Midbrain (tissue), 1 donor: ENCODE results near the gene TCERG1L.
"Not testable (repeated sequence)": the region's sequence is repeated elsewhere in the genome, so short reads cannot be mapped to it uniquely, and the experiment has no call there.

Source experiments
- DNase-seq: peaks from one replicate; lab custom pipeline; 2025; lab: John Stamatoyannopoulos, UW

TCERG1L gene

DNA sequence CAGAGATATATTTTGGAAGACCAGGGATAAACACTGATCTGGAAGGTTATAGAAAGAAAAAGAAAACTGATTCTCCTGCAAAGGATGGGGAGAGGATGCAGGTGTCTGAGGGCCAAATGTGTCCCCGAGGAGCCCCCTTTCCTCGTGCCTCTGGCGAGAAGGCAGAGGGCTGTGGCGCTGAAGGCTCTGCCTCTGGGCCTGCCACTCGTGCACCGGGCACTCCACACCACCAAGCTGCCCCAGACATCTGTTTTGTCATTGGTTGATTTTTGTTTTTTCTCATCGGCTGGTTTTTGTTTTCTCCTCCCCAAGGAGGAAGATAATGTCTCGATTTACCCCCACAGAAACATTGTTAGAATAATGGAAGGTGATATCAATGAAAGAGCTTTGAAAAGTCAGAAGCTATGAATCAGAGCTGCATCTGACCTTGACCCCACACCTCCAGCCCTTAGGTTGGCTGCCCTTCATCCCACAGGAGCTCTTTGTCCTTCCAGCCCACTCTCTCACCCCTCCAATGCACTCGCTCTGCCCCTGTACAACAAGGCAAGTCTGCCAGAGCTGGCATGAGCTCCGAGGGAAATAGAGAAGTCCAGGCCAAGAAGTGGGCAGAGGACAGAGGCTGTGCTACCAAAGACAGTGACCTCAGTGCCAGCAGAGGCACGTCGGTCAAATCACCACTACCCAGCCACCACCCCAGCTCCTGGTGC, 124.8 kb downstream of the TCERG1L start:
- no peak for DNase-seq

DNA sequence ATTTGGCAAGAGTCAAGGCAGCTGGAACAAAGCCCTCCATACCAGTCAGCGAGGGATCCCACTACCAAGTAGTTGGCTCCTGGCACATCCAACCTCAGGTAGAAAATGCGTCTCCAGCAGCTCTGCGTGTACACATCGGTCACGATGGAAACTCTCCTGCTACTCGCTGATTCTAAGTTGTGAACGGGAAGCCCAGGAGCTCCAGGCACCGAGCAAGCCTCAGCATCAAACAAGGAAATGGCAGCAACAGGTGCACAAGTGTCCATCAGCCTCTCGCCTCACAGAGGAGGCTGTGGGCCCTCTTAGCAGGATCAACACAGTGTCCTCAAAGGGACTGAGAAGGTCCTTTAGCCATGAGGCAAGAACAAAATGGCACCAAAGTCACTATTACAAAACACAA, 127.0 kb downstream of the TCERG1L start:
- no peak for DNase-seq

DNA sequence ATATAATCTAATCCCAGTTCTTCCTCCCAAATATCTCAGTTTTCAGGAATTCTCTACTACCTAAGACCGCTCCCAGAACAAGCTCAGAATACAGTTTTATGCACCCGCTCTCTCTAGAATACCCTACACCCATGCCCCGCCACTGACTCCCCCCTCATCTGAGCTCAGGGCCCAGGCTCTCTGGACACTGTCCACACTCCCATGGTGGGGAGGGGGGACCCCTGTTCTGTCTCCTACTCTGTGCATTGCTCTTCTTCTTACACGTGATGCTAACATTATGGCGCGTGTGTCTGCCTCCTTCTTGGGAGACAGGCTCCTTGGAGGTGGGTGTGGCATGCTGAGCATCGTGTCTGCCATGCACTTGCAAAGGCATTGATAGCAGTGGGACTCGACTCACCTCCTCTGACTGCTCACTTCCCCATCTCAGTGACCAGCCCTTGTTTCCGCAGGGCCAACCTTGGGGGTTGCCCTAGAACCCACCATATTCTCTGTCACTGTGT, 127.9 kb downstream of the TCERG1L start:
- DNase-seq, result no peak

DNA sequence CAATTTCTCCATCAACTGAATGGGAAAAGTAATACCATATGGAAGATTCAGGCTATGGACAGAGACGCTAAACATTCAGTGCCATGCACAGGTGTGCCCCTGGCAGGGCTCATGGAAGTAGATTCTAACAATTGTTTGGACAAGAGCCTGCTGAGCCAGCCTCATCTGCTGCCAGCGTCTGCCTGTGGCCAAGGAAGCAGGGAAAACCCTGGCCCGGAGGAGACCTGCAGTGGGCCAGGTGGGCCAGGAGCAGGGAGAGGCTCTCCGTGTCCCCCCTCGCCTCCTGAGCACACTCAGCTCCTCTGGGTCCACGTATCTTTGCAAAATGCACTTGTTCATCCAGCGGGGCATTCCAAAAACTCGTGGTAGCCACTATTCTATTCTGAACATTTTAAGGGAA, 130.1 kb downstream of the TCERG1L start:
- no peak for DNase-seq

DNA sequence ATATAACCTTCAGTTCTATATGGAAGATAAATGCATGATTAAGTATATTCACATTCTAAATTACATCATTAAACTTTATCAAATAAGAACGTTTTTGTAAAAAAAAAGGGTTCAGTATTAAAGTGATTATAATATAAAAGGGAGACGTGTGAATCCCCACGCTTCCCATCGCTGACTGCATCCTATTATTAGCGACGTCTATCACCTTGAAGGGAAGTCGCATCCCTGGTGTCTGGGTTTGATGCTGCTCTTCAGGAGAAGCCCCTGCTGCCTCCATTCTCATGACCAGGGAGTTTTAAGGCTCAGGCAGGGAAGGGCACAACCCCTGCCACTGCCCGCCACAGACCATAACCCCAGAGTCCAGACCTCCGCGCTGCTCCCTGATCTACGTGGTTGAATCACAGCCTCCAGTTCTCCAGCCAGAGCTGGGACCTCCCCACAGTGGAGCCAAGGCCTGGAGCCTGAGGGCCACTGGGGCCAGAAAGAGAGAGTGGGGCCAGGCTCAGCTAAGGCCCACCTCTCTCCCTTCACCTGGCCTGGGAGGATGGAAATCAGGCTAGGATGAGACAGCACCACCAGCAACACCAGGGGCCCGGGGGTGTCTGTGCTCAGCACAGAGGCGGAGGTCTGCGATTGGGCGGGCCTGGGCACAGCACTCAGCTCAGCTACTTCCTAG, 130.6 kb downstream of the TCERG1L start:
- DNase-seq, result no peak

DNA sequence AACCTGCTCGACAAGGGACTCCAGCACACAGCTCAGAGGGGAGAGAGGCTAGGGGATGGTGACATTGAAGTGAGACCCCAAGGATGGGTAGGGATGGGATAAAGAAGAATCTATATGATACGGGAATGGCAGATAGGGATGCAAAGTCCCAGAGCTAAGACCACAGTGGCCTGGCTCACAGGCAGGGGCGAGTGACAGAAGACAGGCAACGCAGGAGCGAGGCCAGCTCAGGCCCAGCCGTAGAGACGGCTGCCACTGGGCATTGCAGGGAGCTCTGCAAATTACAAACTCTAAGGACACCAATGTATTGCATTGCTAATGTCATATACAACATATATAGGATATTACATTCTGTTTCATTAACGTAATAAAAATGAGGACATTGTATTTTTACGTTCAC, 131.4 kb downstream of the TCERG1L start:
- no peak for DNase-seq

DNA sequence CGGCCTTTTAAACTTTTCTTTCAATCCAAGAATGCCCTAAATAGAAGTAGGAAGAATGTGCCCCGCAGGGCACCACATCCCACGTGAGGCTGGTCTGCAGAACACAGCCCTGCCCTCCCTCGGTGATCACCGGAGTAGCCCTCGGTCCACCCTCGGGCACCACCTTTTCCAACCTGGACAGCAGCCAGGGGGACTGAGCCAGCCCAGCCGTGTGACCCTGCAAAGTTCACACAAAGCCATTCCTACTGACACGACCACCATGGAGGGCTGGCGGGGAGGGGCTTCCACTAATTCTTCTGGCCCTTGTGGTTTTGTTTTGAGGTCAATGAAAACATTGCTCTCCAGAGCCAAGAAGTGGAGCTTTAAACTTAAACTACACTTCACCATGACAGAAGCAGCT, 132.2 kb downstream of the TCERG1L start:
- DNase-seq, result no peak

DNA sequence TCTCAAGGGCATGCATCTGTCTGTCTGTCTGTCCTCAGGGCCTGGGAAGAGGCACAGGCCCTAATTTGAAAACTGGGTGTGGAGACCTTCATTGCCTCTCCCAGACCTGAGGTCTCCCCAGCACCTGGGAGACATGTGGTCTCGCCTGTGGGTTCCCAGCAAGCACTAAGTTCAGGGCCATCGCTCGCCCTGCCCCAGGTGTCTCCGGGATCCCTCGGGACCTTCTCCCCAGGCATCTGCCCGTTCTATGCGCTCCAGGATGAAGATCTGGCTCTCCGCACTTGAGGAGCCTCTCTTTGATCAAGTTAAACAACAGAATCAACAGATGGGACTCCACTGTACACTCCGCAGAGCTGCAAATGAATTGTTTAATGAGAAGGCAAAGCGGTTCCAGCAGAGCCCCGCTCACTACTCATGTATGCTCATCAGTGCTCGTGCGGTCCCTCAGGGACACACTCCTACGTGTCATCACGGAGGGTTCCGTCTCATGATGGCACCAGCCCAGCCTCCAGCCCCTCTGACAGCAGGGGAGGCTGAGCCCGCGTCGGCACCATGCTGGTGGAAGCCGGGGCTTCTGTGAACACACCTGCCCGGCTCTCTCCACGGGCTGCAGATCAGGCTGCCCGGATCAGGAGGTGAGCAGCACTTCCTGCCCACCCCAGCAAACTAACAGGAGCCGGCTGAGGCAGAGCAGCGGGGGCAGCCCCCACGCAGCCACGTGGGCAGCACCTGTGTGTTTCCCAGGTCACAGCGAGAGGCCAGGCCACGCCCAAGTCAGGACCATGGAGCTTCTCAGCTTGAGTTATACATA, 132.8 kb downstream of the TCERG1L start:
- no peak for DNase-seq

DNA sequence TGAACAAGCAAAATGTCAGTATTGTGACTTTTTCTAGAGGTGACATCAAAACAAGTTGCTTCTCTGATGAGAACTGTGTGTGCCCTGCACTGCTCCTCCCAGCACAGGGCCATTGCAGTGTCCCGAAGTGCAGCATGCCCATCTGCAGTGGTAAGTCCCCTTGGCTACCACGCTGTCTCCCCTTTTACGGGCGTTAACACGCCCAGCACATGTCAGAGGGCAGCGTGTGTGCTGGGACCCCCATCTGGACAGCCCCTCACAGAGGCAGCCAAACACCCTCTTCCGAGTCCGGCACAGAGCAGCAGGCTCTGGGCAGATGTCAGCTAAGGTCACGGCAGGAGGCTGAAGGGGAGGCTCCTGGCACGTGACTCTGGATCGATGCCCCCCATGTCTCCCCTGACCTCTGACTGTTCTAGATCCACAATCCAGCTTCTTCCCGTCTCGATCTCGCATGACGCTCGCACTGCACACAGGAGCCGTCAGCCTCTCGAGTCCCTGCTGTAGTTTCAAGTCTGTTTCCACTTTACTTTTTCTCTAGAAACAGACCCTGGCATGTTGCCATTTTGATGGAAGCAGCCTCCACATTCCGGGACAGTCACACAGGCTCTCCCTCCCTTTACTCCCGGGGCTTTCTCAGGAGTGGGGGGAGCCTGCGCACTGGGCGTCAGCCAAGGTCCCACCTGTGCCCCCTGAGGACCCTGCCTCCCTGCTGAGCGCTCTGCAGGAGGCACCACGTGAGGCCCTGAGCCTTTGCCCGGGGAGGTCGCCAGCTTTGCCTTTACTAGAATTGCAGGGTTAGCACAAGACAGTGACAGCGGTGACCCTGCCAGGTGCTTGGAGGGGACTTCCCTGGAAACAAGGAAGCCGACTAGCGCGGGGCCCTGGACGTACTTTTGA, 133.8 kb downstream of the TCERG1L start:
- no peak for DNase-seq

DNA sequence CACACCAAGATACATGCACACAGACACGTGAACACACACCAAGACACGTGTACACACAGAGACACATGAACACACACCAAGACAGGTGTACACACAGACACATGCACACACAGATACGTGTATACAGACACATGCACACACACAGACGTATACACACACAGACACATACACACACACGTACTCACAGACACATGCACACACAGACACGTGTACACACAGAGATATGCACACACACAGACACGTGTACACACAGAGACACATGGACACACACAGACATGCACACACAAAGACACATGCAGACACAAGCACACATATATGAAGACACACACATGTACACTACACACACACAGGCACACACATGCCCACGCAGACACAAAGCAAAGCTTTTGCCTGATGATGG, 134.6 kb downstream of the TCERG1L start:
- DNase-seq, result no peak

DNA sequence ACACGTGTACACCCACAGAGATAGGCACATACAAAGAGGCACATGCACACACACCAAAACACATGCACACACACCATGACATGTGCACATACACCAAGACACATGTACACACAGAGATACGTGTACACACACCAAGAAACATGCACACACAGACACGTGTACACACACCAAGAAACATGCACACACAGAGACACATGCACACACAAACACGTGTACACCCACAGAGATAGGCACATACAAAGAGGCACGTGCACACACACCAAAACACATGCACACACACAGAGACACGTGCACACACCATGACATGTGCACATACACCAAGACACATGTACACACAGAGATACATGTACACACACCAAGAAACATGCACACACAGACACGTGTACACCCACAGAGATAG, 135.2 kb downstream of the TCERG1L start:
- DNase-seq, result not testable (repeated sequence)

DNA sequence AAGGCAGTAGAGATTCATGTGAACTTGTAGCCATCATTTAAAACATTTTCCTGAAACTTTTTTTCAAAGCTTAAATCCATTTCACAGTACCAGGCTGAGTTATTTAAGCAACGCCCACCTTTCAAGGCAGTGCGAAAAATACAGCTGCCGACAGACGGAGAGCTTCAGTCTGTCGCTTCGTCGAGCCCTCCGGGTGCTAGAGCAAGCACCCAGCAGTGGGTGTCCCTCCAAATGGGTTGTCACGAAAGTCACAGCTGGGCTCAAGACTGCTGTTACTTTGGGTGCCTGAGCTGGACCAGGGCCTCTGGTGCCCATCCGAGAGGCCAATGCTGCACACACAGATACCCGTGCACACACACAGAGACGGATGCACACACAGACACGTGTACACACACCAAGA, 135.6 kb downstream of the TCERG1L start:
- no peak for DNase-seq

DNA sequence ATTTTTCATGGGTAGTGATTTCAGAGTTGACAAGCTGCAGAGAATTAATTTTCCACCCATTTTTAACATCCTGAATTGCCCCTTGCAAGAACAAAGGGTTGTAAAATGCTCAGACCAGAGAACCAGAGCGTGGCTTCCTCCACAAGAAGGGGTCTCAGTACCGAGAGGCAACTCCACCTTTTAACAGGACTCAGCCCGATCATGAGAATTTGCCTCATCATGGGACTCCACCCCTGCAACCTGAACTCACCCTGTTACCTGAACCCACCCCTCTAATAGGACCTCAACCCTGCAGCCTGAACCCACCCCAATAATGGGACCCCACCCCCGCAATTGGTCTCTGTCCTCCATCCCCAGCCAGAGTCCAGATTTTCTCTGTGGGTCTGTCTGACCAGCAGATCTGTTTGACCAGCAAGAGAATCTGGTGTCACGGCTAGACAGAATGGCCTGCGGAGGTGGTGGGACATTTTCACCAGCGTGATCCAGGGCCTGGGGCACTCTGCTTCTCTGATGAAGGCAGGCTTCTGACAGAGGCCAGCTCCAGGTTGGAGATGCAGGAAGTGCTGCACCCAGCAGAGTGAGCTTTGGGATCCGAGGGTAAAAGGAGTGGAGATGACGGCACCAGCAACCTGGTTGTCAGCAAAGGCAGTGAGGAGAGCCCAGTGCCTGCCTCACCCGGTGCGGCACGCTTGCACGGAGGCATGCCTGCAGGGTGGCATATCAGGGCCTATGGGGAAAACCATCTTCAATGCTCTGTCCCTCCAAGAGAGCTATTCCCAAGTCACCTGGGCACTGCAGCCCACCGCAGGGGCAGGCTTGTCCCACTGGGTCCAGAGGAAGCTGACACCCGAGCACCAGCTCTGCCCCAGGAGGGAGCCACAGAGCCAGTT, 136.6 kb downstream of the TCERG1L start:
- DNase-seq, result no peak

DNA sequence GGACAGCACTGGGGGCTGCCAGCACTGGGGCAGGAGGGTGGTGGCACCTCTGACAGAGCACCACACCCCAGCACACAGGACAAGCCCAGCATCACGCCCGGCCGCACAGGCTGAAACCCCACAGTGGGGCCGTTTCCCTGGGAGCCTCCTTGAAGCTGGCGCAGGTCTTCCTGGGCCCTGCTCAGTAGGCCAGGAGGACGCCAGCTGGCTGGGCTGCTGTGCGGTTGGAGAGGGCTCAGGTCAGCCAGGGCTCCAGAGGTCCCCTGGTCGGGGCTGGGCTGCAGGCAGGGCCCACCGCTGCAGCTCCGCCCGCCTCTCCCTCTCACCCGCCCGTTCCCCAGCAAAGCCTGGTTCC, 137.3 kb downstream of the TCERG1L start:
- no peak for DNase-seq

DNA sequence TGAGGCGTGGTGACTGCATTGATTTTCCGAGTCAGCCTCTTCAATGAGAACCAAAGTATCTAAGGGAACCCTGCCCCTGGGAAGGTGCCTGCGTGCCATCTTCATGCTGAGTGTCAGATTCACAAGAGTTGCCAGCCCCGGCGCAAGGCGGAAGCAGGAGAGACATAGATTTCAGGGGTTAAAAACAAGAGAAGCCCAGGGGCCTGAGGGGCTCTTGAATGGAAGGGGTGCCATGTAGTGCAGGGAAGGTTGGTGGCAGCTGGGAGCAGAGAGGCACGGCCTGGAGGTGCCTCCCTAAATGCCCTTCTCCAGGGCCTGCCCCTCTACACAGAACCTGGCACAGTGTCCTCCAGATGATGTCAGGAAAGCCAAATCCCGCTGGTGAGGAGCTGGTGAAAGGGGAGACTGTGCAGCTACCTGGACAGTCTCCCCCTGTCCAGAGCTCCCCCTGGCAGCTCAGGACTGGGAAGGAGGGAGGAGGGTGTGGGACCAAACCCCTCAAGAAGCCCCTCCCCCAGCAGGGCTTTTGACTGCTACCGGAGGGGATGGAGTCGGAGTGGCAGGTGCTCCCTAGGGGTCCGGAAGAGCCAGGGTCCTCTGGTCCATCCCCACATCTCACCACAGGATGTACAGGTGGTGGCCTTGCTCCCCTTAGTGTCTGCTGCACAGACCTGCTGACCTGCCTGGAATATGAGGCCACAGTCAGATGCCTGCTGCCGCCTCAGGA, 137.9 kb downstream of the TCERG1L start:
- no peak for DNase-seq

DNA sequence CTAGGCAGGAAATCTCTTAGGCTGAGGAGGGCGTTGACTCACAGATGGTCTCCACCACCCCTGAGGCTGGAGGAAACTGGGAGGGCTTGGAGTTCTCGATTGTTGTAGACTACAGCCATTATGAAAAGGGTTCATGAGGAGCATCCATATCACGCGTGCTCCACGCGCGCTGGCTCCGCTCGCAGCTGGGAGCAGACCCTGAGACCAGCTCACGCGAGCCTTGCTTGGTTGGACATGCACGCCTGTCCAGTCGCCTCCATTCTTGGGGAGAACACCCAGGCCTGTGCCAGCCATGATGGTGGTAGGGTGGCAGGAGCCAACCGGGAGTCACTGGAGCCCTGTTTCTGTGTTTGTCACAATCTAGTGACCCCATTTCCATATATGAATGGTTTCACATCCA, 139.1 kb downstream of the TCERG1L start:
- DNase-seq, result no peak

DNA sequence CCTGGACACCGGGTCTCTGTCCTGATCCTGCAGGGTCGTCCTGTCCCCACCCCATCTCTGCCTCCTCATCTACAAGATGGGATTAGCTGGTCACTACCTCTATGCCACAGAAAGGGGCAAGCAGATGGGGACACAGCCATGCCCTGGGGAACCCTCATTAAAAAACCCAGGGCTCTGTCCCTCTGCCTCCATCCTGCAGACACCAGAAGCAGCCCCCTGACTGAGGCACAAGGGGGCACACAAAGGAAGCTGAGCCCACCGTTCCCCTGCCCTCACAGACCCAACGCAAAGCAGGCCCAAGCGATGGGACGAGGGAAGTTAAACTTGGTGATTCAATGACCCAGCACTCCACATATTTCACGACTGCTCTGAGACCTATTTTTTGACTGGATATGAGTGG, 142.4 kb downstream of the TCERG1L start:
- DNase-seq, result no peak

DNA sequence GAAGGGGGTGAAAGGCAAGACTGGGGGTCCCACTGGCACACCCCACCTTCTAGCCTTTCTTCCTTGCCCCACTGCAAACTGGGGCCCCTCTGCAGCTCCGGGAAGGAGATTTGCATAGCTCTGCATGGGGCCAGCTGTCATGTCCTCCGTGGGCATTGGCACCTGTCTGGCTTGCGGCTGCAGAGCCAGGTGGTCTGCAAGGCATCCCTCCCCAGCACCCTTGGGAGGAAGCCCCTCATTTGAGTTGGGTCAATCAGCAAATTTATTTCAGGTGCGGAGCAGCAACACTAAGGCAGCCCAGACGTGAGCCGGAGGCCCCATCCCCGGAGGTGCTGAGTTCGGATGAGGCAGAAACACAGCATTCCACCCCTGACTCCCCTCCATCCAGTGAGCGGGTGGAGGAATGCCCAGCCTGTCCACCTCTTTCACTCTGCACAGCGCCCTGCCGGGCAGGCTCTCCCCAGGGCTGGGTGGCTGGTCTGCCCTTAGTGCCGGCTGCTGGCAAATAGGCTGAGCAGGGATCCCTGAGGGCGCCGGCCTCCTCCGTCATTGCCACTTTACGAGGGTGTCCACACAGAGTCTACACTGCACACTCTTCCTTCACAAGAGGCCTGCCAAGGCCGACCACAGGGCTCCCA, 143.2 kb downstream of the TCERG1L start:
- no peak for DNase-seq

DNA sequence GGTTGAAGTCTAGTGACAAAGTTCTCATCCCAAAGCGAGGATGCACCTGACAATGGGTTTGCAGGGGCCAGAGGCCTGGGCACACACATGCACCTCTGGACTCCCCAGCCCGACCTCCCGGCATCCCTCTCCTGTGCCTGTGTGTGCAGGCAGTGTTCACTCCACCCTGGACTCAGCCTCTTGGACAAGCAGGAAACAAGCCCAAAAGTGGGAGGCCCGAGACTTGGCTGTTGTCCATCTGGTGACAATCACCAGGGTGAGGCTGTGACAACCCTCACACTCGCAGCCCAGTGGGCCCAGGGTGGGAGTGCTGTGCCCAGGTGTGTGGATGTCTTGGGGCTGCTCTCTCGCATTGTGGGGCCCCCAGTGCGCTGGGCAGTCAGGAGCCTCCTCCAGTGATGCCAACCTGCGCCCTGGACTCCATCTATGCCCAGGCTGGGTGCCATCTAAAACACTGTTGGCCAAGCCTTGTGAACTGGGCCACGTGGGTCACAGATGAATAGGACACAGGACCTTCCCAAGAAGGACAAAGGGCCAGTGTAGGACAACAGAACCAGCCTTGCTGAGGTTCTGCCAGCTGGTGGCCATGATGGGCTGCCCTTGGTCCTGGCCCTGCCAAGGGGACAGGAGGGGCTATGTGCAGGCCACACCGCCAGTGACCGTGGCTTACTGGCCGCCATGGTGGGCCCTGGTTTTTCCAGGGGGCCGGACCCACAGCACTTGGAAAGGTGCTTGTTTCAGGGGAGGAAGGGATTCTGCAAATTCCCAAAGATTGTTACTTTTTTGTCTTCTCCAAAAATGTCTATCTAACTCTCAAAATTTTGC, 144.3 kb downstream of the TCERG1L start:
- DNase-seq, result no peak
